Neural crest cell (in vitro differentiated cells): Measurements from ENCODE around the gene MOGAT1. TPM values are rescaled to one million over a fixed set of nuclear protein-coding genes. Genes with fewer than 3 reads are reported as not detected.

Experiments used
- DNase-seq: peaks from one replicate; pipeline ENCODE4 v3.0.0; 2021; ENCODE audit warnings: low read depth, mixed read lengths, low spot score
- H3K27ac Mint-ChIP-seq: one replicate; pipeline ENCODE4 v1.8.0; 2021; ENCODE audit warnings: mild to moderate bottlenecking, mixed read lengths; ENCODE audit not compliant: unreplicated experiment
- H3K27me3 Mint-ChIP-seq: 2 replicates; pipeline ENCODE4 v1.8.0; 2021; ENCODE audit warnings: low read depth, mild to moderate bottlenecking, mixed read lengths
- H3K36me3 Mint-ChIP-seq: 2 replicates; pipeline ENCODE4 v1.8.0; 2021; ENCODE audit warnings: low read depth, mild to moderate bottlenecking, mixed read lengths
- H3K4me1 Mint-ChIP-seq: 2 replicates; pipeline ENCODE4 v1.8.0; 2021; ENCODE audit warnings: mixed read lengths
- H3K4me3 Mint-ChIP-seq: one replicate; pipeline ENCODE4 v1.8.0; 2021; ENCODE audit warnings: mild to moderate bottlenecking, mixed read lengths
- H3K9me3 Mint-ChIP-seq: 2 replicates; pipeline ENCODE4 v1.8.0; 2021; ENCODE audit warnings: mixed read lengths
- CTCF ChIP-seq: fragments of 200-600 bp; sonication (generic); conservative IDR thresholded peaks from 2 replicates; pipeline ENCODE4 v1.5.0; 2021; ENCODE audit warnings: antibody characterized with exemption, mild to moderate bottlenecking
- total RNA-seq: library from RNA; stranded (reverse); gene quantifications from 2 replicates; pipeline ENCODE4 v1.2.1, GENCODE V29; 2021

MOGAT1 gene
- total RNA-seq, 1 donor from 2014 or later, result not detected

- no peaks in the 10 kb centered on the region for H3K4me1 Mint-ChIP-seq
- H3K27ac Mint-ChIP-seq, result no peak overlapping the region
- no peaks in the 10 kb centered on the region for H3K27me3 Mint-ChIP-seq
- no peak overlapping the region for H3K4me3 Mint-ChIP-seq
- no peak for TF ChIP-seq CTCF
- no peaks in the 10 kb centered on the region for H3K36me3 Mint-ChIP-seq
- DNase-seq, result no peak
- H3K9me3 Mint-ChIP-seq, result peaks cover 3% of the 10 kb centered on the region
These were observed 26.8 kb downstream of the MOGAT1 start for GRCh38 chr2:222698276-222698675.

GRCh38 chr2:222701233-222701632, 29.8 kb downstream of the MOGAT1 start:
- Mint-ChIP-seq H3K36me3 (no peaks in the 10 kb centered on the region), H3K4me1 (no peaks in the 10 kb centered on the region), H3K9me3 (peaks cover 3% of the 10 kb centered on the region), H3K4me3 (no peak overlapping the region), H3K27me3 (no peaks in the 10 kb centered on the region), H3K27ac (no peak overlapping the region)
- DNase-seq, result no peak
- no peak for TF ChIP-seq CTCF

GRCh38 chr2:222701721-222702131, 30.3 kb downstream of the MOGAT1 start:
- no peaks in the 10 kb centered on the region for H3K27me3 Mint-ChIP-seq
- no peak for TF ChIP-seq CTCF
- peaks cover 3% of the 10 kb centered on the region for H3K4me1 Mint-ChIP-seq
- no peak overlapping the region for H3K4me3 Mint-ChIP-seq
- no peak for DNase-seq
- no peaks in the 10 kb centered on the region for H3K36me3 Mint-ChIP-seq
- no peak overlapping the region for H3K27ac Mint-ChIP-seq
- H3K9me3 Mint-ChIP-seq, result peaks cover 3% of the 10 kb centered on the region

GRCh38 chr2:222703091-222703490, 31.6 kb downstream of the MOGAT1 start:
- Mint-ChIP-seq H3K27ac (peak overlapping the region; percentile 32), H3K4me3 (no peak overlapping the region), H3K4me1 (peaks cover 15% of the 10 kb centered on the region), H3K27me3 (no peaks in the 10 kb centered on the region), H3K36me3 (no peaks in the 10 kb centered on the region), H3K9me3 (no peaks in the 10 kb centered on the region)
- TF ChIP-seq CTCF, result no peak
- no peak for DNase-seq

GRCh38 chr2:222703886-222704285, 32.4 kb downstream of the MOGAT1 start:
- no peak overlapping the region for H3K4me3 Mint-ChIP-seq
- H3K27ac Mint-ChIP-seq, result no peak overlapping the region
- no peaks in the 10 kb centered on the region for H3K27me3 Mint-ChIP-seq
- no peak for TF ChIP-seq CTCF
- peaks cover 20% of the 10 kb centered on the region for H3K4me1 Mint-ChIP-seq
- H3K36me3 Mint-ChIP-seq, result no peaks in the 10 kb centered on the region
- DNase-seq, result no peak
- no peaks in the 10 kb centered on the region for H3K9me3 Mint-ChIP-seq

- Mint-ChIP-seq H3K36me3 (no peaks in the 10 kb centered on the region), H3K9me3 (peaks cover 2% of the 10 kb centered on the region), H3K27me3 (no peaks in the 10 kb centered on the region), H3K27ac (no peak overlapping the region), H3K4me3 (no peak overlapping the region), H3K4me1 (peaks cover 29% of the 10 kb centered on the region)
- DNase-seq, result no peak
- no peak for TF ChIP-seq CTCF
These were observed 35.2 kb downstream of the MOGAT1 start for GRCh38 chr2:222706616-222707015.
